Transverse colon (tissue), 4 donors: ENCODE measurements around the gene CST4.

Experiments used
- CTCF ChIP-seq, 5 experiments: fragments of 200-600 bp in 3 of 5; fragments of 450-650 bp in 2 of 5; sonication (generic) in 3 of 5; IDR thresholded peaks; 1 replicate in 2 of 5; 2 replicates in 3 of 5; pipeline ENCODE4 v1.5.1; 2016 to 2017; ENCODE audit warnings: antibody characterized with exemption in 5 of 5, inconsistent platforms in 3 of 5, mild to moderate bottlenecking in 2 of 5, moderate library complexity in 1 of 5
- EP300 ChIP-seq: sonication (generic); formaldehyde crosslinking; IDR thresholded peaks from one replicate; pipeline ENCODE4 v1.6.1; 2017; ENCODE audit warnings: antibody characterized with exemption, low read depth
- POLR2A ChIP-seq: fragments of 450-650 bp; IDR thresholded peaks from one replicate; pipeline ENCODE4 v1.6.1; 2016; ENCODE audit warnings: antibody characterized with exemption, mild to moderate bottlenecking, moderate library complexity
- POLR2AphosphoS5 ChIP-seq, 3 donors: sonication (generic); formaldehyde crosslinking; IDR thresholded peaks; one replicate each; pipeline ENCODE4 v1.6.1; 2016; ENCODE audit warnings: antibody characterized with exemption in 3 of 3

- no peak for TF ChIP-seq CTCF (IDR thresholded peaks at IDR 0.05)
- no peak for TF ChIP-seq POLR2AphosphoS5 (IDR thresholded peaks at IDR 0.05)
- no peak for TF ChIP-seq POLR2A
- TF ChIP-seq EP300 = no peak
Observed at GRCh38 chr20:23680146-23680545, 8.7 kb downstream of the CST4 start.
